Measurements from ENCODE around the gene GAS7.
A peak's percentile ranks its signal among the peaks of the same experiment; 100 is the strongest.

The GAS7 gene

DNA sequence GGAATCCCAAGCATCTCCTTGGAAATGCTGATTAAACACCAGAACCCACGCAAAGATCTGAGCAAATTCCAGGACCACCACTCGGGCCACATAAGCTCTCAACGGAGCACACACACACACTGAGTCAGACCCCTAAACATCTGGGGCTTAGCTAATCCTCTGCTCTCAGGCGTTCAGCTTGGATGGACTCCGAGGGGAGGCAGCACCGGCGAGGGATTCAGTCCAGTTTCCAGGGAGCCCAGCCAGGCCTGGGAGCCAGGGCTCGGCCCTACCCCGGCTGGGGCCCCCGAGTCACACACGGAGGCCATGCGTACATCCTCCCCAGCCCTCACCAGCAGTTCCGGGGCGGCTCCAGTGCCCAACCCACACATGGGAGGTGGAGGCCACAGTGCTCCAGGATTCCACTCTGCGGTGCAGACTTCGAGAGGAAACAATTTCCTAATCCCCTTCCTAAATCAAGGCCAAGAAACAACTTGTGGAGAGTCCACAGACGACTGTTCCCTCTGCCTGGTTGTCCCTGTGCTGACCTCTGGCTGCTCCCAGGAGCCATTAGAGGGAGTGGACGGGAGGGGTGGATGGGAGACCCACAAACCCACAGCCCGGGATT lies 70.5 kb downstream of the GAS7 start:
- no peak for DNase-seq

DNA sequence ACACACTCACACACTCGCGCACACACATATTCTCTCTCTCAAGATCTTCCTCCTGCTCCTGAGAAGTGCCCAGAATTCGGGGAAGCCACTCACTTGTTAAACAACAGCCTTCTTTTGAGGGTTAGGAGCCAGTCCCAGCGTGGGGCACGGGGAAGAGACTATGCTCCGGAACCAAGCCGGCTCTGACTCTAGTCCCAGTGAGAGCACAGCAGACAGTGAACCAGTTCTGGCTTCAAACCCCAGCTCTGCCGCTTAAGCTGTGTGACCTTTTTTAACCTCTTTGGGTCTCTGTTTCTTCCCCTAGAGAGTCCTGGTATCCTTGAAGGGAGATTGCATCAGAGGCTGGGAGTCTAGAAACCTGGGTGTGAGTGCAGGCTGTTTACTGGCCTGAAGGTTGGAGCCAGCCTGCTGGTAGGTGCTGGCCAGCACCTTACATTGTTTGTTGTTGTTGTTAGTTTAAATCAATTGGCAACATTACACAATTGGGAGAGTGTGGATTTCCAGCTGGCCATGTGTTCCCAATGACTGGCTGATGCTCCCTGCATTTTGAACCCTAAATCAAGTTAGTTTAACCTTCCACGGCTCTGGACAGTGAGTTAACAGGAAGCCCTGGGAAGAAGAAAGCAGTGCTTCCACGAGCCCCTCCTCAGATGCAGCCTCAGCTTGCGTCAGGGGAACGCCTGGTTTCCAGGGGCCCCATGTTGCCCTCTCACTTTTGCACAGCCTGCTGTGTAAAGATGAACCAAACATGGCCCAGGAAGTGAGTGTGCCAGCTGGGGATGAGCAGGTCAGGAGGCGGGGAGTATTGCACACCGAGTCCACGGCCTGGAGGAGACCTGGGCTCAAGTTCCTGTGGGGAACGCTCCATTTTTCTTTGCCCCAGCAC lies 71.5 kb downstream of the GAS7 start:
- no peak for DNase-seq

DNA sequence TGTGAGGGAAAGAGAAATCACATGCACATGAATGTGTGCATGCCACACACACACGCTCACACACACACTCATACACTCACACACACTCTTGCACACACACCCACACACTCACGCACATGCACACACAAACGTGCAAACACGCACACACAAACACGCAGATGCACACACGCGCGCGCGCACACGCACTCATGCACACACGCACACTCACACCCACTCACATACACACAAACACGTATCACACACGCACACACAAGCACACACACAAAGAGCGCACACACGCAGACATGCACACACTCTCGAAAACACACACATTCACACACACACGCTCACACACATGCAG lies 72.2 kb downstream of the GAS7 start:
- no peak for DNase-seq

DNA sequence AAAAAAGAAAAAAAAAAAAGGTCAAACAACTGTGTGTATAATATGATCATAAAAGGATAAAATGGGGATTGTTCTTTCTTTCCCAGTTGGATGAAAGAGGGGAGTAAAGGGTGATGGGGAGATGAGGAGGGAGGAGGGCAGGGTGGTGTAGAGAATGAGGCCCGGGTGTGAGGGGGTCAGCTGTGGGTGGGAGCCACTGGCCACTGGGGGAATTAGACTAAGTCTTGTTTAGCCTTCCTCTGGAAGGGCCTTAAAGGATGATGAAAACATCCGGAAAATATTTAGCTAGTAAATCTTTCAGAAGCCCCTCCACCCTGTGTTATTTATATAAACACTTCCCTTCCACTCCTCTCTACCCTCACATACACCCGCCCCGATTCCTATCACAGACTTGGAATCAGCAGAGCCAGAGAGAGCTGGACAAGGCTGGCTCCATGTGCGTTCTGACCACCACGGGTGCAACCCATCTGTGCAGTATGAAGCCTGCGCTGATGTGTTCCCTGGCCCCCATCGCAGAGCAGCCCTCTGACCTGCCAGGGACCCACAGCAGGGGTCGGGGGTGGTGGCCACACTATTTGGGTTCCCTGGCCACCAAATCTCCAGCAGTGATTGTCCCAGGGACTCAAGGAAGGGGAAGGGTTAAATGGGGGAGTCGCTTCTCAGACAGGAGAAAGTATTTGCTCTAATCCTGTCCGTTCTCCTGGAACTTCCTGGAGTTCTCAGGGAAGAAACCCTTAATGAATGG lies 72.7 kb downstream of the GAS7 start:
- DNase-seq: no peak

DNA sequence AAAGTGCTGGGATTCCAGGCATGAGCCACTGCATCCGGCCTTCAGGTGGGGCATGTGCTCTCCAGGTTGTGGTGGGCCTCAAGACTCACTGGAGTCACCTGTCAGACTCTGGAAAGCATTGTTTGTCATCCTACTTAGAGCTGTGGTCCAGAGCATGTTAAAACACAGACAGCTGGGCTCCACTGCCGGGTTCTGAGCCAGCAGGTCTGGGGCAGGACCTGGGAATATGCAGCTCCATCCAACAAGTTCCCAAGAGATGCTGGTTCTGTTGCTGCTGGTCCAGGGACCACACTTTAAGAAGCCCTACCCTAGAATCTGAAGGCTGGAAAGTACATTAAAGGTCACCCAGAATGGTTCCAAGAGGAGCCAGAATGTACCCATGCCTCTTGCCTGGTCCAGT lies 75.3 kb downstream of the GAS7 start:
- no peak for DNase-seq

DNA sequence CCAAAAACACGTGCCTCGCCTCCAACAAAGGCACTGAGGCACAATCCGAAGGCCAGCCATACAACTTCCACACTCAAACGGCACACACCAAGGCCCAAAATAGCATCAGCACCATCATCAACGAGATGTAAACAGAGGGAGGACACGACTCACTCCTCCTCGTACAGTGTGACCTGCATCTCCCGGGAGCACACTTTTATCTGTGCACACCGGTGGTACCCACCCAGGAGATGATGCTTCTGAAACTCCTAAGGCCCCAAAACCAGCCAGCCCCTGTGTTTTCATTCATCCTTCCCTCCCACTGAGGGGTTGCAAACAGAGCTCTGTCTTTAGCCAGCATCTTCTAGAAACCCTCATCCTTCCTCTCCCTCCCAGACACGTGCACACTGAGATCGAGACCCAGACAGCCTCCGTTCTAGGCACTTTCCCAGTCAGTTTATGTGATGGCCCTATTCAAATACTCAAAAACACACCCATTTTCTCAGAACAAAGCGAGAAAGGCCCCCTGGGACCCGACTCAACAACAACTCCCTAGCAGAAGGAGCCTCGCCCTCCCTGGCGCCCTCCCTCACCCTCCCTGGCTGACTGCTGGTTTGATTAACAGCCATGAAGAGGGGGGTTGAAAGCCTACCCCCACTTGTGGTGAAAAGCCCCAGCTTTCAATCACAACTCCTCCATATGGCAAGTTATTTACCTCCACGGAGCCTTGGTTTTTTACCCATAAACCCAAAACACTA lies 76.3 kb downstream of the GAS7 start:
- no peak for DNase-seq

DNA sequence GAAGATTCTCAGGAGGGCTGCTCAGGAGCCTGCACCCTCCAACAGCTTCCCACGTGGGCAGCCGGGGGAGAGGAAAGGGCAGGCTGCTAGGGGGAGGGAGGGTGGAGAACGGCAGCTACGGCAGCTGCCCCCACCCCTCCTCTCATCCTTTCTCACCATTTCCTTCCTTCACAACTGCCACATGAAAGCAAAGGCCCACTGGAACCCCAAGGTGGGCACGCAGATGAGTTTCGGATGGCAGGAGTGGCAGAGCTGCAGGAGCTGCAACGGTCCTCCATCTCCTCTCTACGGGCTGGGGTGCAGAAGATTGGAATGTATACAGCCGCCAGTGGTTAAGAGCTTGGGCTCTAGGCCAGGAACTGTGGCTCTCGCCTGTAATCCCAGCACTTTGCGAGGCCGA lies 77.7 kb downstream of the GAS7 start:
- DNase-seq: peak; percentile 19

DNA sequence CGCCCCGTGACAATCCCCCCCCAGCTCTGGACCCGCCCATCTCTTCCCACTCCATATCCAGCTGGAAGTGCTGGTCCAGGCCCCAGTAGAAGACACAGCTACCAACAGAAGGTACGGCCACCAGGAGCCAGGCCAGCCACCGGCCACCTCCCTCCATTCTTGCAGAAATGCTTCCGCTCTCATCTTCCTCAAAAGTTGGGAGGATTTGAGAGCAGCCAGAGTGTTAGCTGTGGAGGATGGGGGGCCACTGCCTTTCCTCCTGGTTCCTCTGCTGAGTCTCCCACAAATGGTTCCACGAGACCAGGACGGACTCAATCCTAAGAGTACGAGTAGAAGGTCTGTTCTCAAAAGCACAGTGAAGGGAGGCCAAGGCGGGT lies 78.3 kb downstream of the GAS7 start:
- no peak for DNase-seq

DNA sequence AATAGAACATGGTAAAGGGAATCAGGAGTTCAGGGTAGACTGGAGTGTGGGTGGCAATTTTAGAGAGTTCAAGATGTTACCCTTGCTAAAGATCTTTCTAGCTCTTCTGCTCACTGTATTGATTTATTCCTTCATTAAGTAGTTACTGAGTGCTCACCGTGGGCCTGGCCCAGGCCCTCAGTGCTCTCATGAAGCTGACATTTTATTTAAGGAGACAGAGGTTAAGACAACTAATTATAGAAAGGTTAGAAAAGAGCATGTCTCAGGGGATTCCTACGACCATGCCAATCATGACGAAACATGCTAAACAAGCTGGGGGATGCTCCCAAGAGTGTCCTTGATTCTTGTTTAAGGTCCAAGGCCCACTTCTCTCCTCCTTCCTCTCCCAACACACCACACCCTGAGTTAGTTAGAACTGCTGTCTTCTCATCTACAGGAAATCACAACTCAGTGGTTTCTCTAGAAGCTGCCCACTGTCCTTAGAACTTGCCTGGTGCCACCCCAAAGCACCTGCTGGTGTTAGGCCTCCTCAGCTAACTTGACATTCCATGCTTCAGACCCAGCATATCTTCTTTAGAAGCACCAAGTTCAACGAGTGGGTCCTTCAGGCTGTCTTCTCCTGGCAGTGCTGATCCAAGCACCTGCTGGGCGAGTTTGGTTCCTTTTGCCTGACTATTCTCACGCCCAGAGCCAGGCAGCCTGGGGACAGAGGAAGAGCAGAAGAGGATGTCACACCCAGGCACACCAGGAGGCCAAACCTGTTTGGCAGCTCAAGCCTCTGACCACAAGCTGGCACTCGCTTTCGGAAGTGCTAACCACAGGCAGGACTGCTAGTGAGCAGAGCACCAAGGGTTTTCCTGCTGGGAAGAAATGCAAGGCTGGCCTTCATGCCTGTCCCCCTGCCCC lies 79.0 kb downstream of the GAS7 start:
- peak; percentile 40 for DNase-seq

DNA sequence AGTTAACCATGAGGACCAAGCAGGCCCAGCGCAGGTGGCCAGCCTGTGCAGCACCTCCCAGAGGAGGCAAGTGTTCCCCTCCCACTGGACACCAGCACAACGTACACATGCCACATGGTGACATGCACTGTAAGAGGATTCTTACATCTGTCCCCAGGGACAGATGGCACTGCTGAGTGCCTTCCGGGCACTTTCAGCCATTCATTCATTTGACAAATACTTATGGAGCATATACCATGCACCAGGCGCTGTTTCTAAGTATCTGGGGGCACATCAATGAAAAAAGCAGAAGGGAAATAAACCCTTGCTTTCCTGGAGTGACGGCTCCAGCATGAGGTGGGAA lies 79.6 kb downstream of the GAS7 start:
- no peak for DNase-seq

DNA sequence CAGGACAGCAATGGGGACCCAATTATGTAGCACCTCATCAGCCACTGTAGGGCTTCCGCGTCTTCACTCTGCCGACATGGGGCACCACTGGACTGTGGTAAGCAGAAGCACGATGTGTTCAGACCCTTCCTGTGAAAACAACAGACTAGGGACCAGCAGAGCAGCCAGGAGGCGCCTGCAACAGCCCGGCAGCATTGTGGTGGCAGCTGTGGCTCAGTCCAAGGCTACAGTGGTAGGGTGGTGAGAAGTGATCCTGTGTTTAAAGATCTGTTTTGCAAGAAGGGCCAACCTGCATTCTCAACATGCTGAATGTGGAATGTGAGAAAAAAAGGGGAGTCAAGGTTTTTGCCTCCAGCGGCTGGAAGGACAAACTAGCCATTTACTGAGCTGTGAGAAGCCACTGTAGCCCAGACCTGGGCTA lies 80.8 kb downstream of the GAS7 start:
- peak; percentile 32 for DNase-seq

DNA sequence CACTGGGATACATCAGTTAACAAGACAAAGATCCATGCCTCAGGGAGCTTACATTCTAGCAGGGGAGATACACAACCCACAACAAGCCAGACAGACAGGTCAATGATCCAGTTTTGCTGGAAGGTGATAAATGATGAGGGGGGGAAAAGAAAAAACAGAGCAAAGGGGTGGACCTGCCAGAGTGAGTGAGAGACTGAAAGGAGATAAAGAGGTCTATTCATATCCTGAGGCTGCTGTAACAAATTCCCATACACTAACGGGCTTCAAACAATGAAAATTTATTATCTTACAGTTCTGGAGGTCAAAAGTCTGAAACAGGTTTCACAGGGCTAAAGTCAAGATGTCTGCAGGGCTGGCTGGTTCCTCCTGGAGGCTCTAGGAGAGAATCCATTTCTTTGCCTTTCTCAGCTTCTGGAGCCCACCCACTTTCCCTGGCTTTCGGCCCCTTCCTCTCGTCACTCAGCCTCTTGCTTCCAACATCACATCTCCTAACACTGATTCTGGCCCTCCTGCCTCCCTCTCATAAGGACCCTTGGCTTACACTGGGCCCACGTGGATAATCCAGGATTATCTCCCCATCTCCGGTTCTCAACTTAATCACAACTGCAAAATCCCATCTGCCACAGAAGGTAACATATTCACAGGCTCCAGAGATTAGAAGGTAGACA lies 81.5 kb downstream of the GAS7 start:
- no peak for DNase-seq

DNA sequence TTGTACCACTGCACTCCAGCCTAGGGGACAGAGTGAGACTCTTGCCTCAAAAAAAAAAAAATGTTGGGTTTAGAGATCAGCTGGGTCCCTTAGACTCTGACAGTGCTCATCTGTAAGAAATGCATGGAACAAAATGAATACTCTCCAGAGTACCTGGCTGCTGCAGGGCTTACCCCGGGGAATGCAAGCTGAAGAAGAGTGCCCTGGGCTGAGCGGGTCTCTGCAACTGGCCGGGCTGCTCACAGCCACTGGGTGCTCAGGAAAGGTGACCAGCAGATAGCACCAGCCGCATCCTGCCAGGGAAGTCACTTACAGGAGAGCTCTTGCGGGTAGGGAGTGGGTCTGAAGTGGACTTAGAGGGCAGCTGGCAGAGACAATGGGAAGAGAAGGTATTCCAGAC lies 82.1 kb downstream of the GAS7 start:
- no peak for DNase-seq

DNA sequence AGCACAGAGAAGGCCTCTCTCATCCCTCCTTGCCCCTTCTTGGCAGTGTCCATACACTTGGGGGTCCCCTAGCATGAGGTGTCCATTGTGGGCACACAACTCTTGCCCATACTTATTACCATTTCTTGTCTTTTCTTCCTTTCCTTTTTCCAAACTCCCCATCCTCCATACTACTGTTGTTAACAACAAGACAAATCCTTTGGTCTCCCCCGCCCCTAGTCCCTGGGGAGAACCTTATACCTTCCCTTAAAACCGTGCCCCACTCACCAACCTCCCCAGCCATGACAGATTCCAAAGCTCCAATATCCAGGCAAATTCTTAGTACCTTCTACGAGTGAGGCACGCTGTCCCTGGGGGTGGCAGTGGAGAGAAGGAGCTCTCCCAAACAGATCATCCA lies 82.9 kb downstream of the GAS7 start:
- no peak for DNase-seq

DNA sequence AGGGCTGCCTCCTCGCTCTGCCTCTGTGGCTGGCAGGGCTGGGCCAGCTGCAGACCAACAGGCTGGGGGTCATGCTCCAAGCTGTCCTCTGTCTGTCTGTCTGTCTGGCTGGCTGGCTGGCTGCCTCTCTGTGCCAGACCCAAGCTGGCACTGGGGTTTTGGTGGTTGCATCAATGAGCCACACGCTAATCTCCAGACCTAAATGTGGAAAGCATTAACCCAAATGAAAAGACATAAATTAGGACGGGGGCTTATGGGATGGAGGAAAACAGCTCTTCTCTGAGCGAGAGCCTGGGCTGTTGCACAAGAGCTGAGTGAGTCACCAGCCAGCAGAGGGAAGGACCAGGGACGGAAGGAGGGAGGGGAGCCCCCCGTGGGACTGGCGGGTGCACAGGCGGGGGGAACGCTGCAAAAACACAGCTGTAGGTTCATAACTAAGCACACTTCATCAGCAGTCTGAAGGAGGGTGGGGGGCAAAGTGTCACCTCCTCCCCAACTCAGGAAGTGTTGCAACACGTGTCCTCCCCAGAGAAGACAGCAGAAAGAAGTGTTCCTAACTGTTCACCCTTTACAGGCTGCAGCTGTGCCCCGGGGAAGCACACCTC lies 83.4 kb downstream of the GAS7 start:
- peak; percentile 80 for DNase-seq

DNA sequence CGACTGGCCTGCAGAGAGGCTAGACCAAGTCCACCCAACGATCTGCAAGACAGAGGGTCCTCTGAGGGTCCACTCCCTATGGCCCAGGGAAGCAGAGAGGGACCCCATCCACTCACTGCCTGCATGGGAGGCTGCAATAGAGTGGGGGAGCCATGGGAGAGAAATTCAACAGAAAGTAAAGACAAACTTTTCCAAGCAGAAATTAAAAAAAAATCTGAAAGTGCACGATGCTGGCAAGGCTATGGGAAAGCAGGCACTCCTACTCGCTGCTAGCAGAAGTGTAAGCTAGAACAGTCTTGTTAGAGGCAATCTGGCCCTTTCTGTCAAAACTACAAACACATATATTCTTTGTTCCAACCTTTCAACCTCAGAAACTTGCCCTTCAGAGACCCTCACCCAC lies 85.4 kb downstream of the GAS7 start:
- DNase-seq: no peak

DNA sequence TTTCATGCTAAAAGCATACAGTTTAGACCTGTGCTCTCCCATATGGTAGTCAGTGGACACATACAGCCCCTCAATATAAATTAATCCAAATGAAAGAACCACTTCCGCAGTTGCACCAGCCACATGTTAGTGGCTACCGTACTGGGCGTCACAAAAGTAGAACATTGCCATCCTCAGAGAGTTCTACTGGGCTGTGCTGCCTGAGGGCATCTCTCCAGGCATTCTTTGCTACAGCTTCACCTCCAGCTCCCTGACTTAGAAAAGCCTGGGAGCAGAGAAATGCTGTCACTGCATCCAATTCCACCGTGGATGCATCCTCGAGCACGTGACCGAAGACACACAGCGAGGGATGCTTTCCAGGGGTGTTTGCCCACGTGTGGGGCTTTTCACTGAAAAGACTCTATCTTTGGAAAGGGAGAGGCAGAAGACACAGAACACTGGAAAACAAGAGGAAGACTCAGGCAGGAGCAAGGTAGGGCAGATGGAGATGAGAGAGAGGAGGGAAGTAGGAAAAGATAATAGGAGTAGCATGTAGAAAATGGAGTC lies 86.4 kb downstream of the GAS7 start:
- DNase-seq: no peak

DNA sequence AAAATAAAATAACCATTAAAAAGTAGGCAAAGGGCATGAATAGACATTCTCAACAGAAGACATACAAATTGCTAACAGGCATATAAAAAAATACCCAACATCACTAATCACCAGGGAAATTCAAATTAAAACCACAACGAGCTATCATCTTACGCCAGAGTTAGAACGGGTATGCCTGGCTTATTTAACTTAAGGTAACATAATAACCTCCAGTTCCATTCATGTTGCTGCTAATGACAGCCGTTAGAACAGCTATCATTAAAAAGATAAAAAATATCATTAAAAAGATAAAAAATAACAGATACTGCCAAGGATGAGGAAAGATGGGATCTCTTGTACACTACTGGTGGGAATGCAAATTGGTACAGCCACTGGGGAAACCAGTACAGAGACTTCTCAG lies 89.3 kb downstream of the GAS7 start:
- DNase-seq: no peak

DNA sequence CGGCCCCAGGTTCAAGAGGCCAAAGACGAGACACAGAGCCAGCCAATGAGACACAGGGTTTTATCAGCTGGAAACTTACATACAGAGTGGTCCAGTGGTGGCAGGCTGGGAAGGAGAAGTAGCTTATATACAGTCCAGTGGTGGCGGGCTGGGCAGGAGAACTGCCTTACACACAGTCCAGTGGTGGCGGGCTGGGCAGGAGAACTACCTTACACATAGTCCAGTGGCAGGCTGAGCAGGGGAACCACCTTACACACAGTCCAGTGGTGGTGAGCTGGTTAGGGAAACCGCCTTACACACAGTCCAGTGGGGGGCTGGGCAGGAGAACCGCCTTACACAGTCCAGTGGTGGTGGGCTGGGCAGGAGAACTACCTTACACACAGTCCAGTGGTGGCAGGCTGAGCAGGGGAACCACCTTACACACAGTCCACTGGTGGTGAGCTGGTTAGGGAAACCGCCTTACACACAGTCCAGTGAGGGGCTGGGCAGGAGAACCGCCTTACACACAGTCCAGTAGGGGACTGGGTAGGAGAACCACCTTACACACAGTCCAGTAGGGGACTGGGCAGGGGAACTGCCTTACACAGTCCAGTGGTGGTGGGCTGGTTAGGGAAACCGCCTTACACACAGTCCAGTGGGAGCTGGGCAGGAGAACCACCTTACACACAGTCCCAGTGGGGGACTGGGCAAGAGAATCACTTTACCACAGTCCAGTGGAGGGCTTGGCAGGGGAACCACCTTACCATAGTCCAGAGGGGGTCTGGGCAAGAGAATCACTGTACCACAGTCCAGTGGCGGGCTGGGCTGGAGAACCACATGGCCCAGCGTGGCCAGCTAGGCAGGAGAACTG lies 90.9 kb downstream of the GAS7 start:
- no peak for DNase-seq

DNA sequence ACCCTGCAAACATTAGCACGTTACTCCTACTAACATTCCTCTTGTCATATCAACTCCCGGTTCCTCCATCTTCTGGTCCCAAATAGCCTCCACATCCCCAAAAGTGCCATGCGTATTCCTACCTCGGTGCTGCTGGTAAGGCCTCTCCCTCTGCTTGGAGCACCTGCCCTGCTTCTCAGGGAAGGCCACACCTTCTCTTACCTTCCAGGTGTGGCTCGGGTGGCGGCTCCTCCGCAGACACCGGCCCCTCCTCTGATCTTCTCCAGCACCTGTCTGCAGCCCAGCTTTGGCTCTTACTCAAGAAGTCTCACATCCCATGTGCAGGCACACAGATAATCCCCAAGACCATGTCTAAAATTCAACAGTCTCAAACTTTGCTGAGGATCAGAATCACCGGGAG lies 92.3 kb downstream of the GAS7 start:
- DNase-seq: no peak

Measured in CD4-positive, alpha-beta T cell treated with Interleukin-21 for 1 hour (primary cell).